Stomach (tissue), 9 donors: ENCODE data around the gene FBH1. TPM values are rescaled to one million over a fixed set of nuclear protein-coding genes. Genes with fewer than 3 reads are reported as not detected.
"Not testable (repeated sequence)": the region's sequence is repeated elsewhere in the genome, so short reads cannot be mapped to it uniquely, and the experiment has no call there.

Experiments
- DNase-seq, 2 donors: peaks; one replicate each; pipeline versions ENCODE4 v3.0.0 to v3.0.0-alpha.2; 2013 to 2019
- H3K27ac ChIP-seq, 5 donors: fragments of 200-600 bp in 4 of 5; sonication (generic) in 4 of 5; one replicate each; pipeline ENCODE4 v1.5.1; 2013 to 2019; ENCODE audit warnings: mild to moderate bottlenecking in 1 of 5, moderate library complexity in 1 of 5
- H3K27me3 ChIP-seq, 3 donors: fragments of 200-600 bp; sonication (generic); one replicate each; pipeline ENCODE4 v1.5.1; 2017 to 2019; ENCODE audit warnings: mixed run types in 1 of 3
- H3K36me3 ChIP-seq, 4 donors: fragments of 200-600 bp; sonication (generic); 1 replicate in 3 of 4; 2 replicates in 1 of 4; pipeline ENCODE4 v1.5.1; 2016 to 2019
- H3K4me1 ChIP-seq, 4 donors: fragments of 200-600 bp; sonication (generic); one replicate each; pipeline ENCODE4 v1.5.1; 2016 to 2019
- H3K4me3 ChIP-seq, 4 donors: fragments of 200-600 bp; sonication (generic) in 3 of 4; one replicate each; pipeline ENCODE4 v1.5.1; 2016 to 2019; ENCODE audit warnings: mild to moderate bottlenecking in 1 of 4
- H3K9me3 ChIP-seq, 4 donors: fragments of 200-600 bp; sonication (generic); one replicate each; pipeline ENCODE4 v1.5.1; 2016 to 2019
- EP300 ChIP-seq: sonication (generic); formaldehyde crosslinking; IDR thresholded peaks from one replicate; pipeline ENCODE4 v1.6.1; 2017; ENCODE audit warnings: antibody characterized with exemption
- POLR2A ChIP-seq, 4 donors: fragments of 450-650 bp; IDR thresholded peaks; one replicate each; pipeline ENCODE4 v1.6.1; 2016; ENCODE audit warnings: antibody characterized with exemption in 4 of 4, control low read depth in 2 of 4, mild to moderate bottlenecking in 1 of 4, moderate library complexity in 1 of 4
- POLR2AphosphoS5 ChIP-seq, 3 donors: sonication (generic); formaldehyde crosslinking; IDR thresholded peaks; one replicate each; pipeline ENCODE4 v1.6.1; 2016; ENCODE audit warnings: antibody characterized with exemption in 3 of 3
- WGBS, 5 donors: extraction: QIAGEN DNeasy Blood & Tissue Kit in 3 of 5; methylation state at CpG; one replicate each; pipeline versions ENCODE4 v1.1.5 to v1.1.7; 2013 to 2018; 5-methylcytosine and 5-hydroxymethylcytosine counted together
- intact Hi-C: fragments of 100-400 bp; cut with DNase I; formaldehyde crosslinking; loops from one replicate; pipeline ENCODE4 v1.15.1; 2023; ENCODE audit warnings: low total_unique reads
- polyA plus RNA-seq, 3 donors: library from polyadenylated mRNA; stranded (reverse); fragments of 200-250 nt; gene quantifications; one replicate each; pipeline ENCODE4 v1.2.3, GENCODE V29; 2013
- total RNA-seq, 5 donors: library from RNA; depleted of rRNA; stranded (reverse); fragments of >200 nt; gene quantifications; one replicate each; pipeline versions ENCODE4 v1.1.0 to v1.2.3, GENCODE V29; 2014 to 2016
- TF ChIP-seq, protein P1 (sequence below), 7 experiments: fragments of 450-650 bp in 4 of 7; fragments of 200-600 bp in 3 of 7; sonication (generic) in 3 of 7; IDR thresholded peaks; one replicate each; pipeline ENCODE4 v1.5.1; 2016 to 2019; ENCODE audit warnings: antibody characterized with exemption in 7 of 7, control low read depth in 2 of 7, mild to moderate bottlenecking in 1 of 7
- donor health status: healthy with polysubstance abuse.
- donor health status: Bipolar disorder and iron deficiency.
- donor health status: healthy.

FBH1 gene
- total and polyA plus RNA-seq, 8 donors: 38.4 to 192 (median 53.3) TPM

DNA sequence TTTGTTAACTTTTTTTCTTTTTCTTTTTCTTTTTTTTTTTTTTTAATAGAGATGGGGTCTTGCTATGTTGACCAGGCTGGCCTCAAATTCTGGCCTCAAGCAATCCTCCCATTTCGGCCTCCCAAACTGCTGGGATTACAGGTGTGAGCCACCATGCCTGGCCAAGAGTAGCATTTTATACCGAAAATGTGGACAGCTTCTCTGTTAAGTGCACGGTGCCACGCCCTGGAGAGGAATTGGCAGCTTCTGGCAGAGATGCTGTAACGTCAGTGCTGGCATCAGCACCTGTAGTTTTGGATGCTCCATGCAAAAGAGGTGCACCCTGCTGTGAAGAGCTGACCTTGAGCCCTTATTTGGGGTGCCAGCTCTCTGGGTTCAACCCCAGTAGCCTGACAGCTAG, 69.1 kb downstream of the FBH1 start:
- Histone ChIP-seq H3K27ac (no peak overlapping the region), H3K4me1 (peaks cover 6 to 24% (median 8%) of the 10 kb centered on the region in 4 donors), H3K27me3 (no peaks in the 10 kb centered on the region), H3K9me3 (no peaks in the 10 kb centered on the region), H3K36me3 (peaks cover 14 to 98% (median 53%) of the 10 kb centered on the region in 4 donors), H3K4me3 (no peak overlapping the region)
- no peak for DNase-seq
- 71 to 94% (median 77%) methylated on average over 5 of the region's 5 CpGs for WGBS, 5 donors
- TF ChIP-seq POLR2AphosphoS5 (IDR thresholded peaks at IDR 0.05) (no peak), POLR2A (IDR thresholded peaks at IDR 0.05) (no peak), EP300 (no peak)
- TF ChIP-seq, protein P1, sequence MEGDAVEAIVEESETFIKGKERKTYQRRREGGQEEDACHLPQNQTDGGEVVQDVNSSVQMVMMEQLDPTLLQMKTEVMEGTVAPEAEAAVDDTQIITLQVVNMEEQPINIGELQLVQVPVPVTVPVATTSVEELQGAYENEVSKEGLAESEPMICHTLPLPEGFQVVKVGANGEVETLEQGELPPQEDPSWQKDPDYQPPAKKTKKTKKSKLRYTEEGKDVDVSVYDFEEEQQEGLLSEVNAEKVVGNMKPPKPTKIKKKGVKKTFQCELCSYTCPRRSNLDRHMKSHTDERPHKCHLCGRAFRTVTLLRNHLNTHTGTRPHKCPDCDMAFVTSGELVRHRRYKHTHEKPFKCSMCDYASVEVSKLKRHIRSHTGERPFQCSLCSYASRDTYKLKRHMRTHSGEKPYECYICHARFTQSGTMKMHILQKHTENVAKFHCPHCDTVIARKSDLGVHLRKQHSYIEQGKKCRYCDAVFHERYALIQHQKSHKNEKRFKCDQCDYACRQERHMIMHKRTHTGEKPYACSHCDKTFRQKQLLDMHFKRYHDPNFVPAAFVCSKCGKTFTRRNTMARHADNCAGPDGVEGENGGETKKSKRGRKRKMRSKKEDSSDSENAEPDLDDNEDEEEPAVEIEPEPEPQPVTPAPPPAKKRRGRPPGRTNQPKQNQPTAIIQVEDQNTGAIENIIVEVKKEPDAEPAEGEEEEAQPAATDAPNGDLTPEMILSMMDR (IDR thresholded peaks at IDR 0.05): no peak
- intact Hi-C loops: no loop called here

DNA sequence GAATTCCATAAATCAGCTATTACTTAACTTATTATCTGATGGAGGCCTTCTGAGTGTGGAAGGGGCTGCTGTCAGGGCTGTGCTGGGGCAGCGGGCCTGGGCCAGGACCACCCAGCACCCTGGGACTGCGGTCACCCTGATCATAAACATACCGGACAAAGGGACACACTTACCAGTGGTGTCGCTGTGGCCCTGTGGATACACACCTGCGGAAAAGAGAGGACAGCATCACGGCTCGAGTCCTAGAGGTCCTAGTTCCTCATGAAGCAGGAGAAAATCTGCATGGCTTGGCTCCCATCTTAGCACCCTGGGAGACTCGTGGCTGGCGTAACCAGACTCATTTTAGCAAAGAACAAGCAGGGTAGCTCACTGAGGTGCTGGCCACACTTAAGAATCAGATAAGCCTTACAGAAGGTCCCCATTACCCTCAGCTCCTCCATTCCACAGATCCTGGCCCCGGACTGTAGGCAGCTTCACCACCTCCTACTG, 69.6 kb downstream of the FBH1 start:
- WGBS, 5 donors: 76 to 84% (median 81%) methylated on average over 8 to 10 of the region's 10 CpGs
- Histone ChIP-seq H3K27me3 (no peaks in the 10 kb centered on the region), H3K4me3 (no peak overlapping the region), H3K36me3 (peaks cover 14 to 98% (median 53%) of the 10 kb centered on the region in 4 donors), H3K4me1 (peaks cover 6 to 24% (median 8%) of the 10 kb centered on the region in 4 donors), H3K27ac (no peak overlapping the region), H3K9me3 (no peaks in the 10 kb centered on the region)
- TF ChIP-seq POLR2A (IDR thresholded peaks at IDR 0.05) (no peak), EP300 (no peak)
- TF ChIP-seq, protein P1 (IDR thresholded peaks at IDR 0.05): no peak
- DNase-seq: no peak
- intact Hi-C loops: no loop called here

DNA sequence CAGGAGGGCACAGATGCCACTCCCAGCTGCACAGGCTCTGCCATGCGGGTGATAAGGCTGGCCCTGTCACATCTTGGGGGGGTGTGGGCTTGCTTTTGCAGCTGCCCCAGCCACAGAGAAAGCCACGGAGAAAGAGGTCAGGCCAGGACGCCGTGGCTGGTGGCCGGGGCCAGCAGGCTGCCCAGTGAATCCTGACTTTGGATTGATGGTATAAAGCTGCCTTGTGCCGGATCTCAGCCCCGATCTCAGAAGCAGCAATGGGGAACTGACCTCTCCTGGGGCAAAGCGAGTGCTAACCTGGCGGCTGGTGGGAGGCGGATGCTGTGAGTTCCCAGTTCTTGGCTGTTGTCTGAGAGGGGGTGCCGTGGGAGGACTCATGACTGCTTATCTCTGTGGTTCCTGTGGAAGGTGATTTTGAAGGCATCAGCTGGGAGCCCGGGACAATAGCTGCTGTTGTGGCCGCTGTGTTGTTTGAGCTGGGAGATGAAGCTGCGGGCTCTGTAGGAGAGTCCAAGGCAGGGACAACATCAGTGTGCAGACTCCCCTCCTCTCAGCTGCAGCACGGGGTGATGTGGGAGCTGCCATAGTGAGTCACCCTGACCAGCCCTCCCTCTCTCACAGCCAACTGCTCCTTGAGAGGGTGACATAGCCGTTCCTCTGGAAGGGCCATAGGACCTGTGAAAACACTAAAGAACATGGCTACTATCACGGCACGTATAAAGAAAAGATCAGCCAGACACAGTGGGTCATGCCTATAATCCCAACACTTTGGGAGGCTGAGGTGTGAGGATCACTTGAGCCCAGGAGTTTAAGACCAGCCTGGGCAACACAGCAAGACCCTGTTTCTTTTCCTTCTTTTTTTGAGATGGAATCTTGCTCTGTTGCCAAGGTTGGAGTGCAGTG, 70.3 kb downstream of the FBH1 start:
- H3K4me3 ChIP-seq: no peak overlapping the region
- H3K27me3 ChIP-seq: no peaks in the 10 kb centered on the region
- DNase-seq: no peak
- peaks cover 14 to 100% (median 56%) of the 10 kb centered on the region in 4 donors for H3K36me3 ChIP-seq
- H3K27ac ChIP-seq: no peak overlapping the region
- H3K4me1 ChIP-seq: peaks cover 8 to 26% (median 13%) of the 10 kb centered on the region in 4 donors
- intact Hi-C loops: no loop called here
- WGBS, 5 donors: 58 to 80% (median 71%) methylated on average over 5 to 18 of the region's 18 CpGs
- TF ChIP-seq POLR2A (IDR thresholded peaks at IDR 0.05): no peak
- TF ChIP-seq POLR2AphosphoS5 (IDR thresholded peaks at IDR 0.05): no peak
- TF ChIP-seq EP300: no peak
- TF ChIP-seq, protein P1 (IDR thresholded peaks at IDR 0.05): no peak
- H3K9me3 ChIP-seq: no peaks in the 10 kb centered on the region

DNA sequence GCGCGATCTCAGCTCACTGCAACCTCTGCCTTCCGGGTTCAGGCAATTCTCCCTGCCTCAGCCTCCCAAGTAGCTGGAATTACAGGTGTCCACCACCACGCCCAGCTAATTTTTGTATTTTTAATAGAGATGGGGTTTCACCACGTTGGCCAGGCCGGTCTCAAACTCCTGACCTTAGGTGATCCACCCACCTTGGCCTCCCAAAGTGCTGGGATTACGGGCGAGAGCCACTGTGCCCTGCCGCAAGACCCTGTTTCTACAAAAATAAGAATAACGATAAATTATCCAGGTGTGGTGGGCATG, 70.9 kb downstream of the FBH1 start:
- Histone ChIP-seq H3K36me3 (peaks cover 14 to 98% (median 57%) of the 10 kb centered on the region in 4 donors), H3K4me1 (peaks cover 8 to 26% (median 19%) of the 10 kb centered on the region in 4 donors)
- H3K27ac ChIP-seq, DNase-seq, H3K9me3 ChIP-seq, H3K4me3 ChIP-seq, H3K27me3 ChIP-seq, intact Hi-C loops: not testable (repeated sequence)
- 88 to 99% (median 98%) methylated on average over 10 of the region's 10 CpGs for WGBS, 5 donors
